Measurements from ENCODE around the gene KDM2B.

DNA sequence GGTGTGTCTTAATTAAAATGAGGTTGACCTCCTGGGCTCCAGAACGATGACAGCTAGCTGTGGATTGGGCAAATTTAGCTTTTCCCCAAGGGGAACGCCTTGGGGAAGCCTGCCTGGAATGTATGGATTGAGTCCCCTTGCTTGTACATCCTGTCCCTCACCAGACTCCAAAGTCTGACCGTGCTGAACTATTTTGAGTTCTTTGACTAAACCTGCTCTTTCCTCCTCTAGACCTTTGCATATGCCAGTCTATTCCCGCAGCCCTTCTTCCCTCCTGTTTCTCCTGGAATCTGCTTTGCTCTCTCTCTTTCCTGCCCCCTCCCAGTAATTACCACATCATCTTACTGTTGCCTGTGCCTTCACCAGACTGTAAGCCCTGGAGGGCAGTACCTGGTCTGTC is 11.5 kb upstream of the KDM2B start:
- TF ChIP-seq, protein P1, sequence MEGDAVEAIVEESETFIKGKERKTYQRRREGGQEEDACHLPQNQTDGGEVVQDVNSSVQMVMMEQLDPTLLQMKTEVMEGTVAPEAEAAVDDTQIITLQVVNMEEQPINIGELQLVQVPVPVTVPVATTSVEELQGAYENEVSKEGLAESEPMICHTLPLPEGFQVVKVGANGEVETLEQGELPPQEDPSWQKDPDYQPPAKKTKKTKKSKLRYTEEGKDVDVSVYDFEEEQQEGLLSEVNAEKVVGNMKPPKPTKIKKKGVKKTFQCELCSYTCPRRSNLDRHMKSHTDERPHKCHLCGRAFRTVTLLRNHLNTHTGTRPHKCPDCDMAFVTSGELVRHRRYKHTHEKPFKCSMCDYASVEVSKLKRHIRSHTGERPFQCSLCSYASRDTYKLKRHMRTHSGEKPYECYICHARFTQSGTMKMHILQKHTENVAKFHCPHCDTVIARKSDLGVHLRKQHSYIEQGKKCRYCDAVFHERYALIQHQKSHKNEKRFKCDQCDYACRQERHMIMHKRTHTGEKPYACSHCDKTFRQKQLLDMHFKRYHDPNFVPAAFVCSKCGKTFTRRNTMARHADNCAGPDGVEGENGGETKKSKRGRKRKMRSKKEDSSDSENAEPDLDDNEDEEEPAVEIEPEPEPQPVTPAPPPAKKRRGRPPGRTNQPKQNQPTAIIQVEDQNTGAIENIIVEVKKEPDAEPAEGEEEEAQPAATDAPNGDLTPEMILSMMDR (optimal IDR thresholded peaks at IDR 0.05 in 1 of 3, IDR thresholded peaks at IDR 0.05 in 1 of 3, conservative IDR thresholded peaks at IDR 0.05 in 1 of 3; ENCODE audit: extremely low read depth in 1 of 3, insufficient read depth in 2 of 3, low read length in 3 of 3) = no peak
- TF ChIP-seq EZH2 (IDR thresholded peaks at IDR 0.05; ENCODE audit: low read length) = no peak

Measured in keratinocyte (primary cell).